ENCODE measurements around the gene SNCB. TPM values are rescaled to one million over a fixed set of nuclear protein-coding genes. Genes with fewer than 3 reads are reported as not detected.

The SNCB gene
- total and polyA plus RNA-seq, 2 of the 4 experiments (the other 2 are of a cell fraction): 0.41 TPM; not detected in 1

DNA sequence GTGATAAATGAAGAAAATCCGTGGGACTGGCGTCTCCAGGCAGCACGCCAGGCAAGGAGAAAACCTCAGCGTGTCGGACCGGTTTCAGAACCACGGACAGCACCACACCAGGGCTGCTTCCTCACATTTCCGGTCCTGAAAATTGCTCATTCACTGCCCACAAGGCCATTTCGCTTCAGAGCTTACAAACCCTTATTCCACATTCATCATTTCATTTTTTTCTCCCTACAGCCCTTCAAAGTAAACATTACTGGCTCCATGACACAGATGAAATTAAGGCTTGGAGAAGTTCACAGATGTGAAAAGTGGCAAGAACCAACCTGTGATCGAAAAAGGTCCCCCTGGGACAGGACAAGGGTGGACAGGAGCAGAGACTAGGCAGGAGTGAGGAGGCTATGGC, 18.9 kb downstream of the SNCB start:
- Histone ChIP-seq H2BK15ac (ENCODE audit: low read depth, low read length) (no peak overlapping the region), H3K23ac (ENCODE audit: low read depth, low read length) (no peak overlapping the region), H3K9ac (ENCODE audit: low read depth, low read length) (no peak overlapping the region), H2BK20ac (ENCODE audit: low read depth, low read length) (no peak overlapping the region), H3K27ac (ENCODE audit: insufficient read depth, low read length) (no peak overlapping the region), H4K20me1 (ENCODE audit: insufficient read depth, low read length) (peaks cover 19% of the 10 kb centered on the region), H3K18ac (ENCODE audit: low read depth, low read length) (no peak overlapping the region), H3K4me3 (ENCODE audit: insufficient read depth, low read depth, low read length) (no peak overlapping the region), H3K4ac (ENCODE audit: low read depth, low read length) (no peak overlapping the region), H3K9me1 (ENCODE audit: insufficient read depth, low read length) (peaks cover 38% of the 10 kb centered on the region), H2BK120ac (ENCODE audit: low read depth, low read length) (no peak overlapping the region), H2BK5ac (ENCODE audit: low read depth, low read length, poor library complexity, severe bottlenecking) (no peak overlapping the region), H3K27me3 (ENCODE audit: control insufficient read depth, insufficient read depth, low read length) (no peaks in the 10 kb centered on the region), H2AFZ (replicated peaks; ENCODE audit: low read length, poor library complexity) (no peak overlapping the region), H2AK5ac (ENCODE audit: low read depth, low read length) (no peak overlapping the region), H3K56ac (ENCODE audit: extremely low read depth, insufficient read depth, low read length) (no peak overlapping the region), H4K91ac (ENCODE audit: insufficient read depth, low read depth, low read length) (no peak overlapping the region), H4K5ac (ENCODE audit: low read depth, low read length) (no peak overlapping the region), H3K4me1 (ENCODE audit: control insufficient read depth, insufficient read depth, low read length) (peaks cover 25% of the 10 kb centered on the region), H4K8ac (ENCODE audit: low read depth in 2 of 2, low read length in 2 of 2) (no peak overlapping the region), H3K14ac (replicated peaks; ENCODE audit: low read depth, low read length) (no peak overlapping the region), H3K4me2 (ENCODE audit: low read depth, low read length) (no peak overlapping the region), H3K9me3 (ENCODE audit: control insufficient read depth, insufficient read depth, low read length) (no peaks in the 10 kb centered on the region), H2AK9ac (replicated peaks; ENCODE audit: low read depth, low read length, poor library complexity) (no peak overlapping the region), H3K79me1 (ENCODE audit: low read depth in 1 of 2, low read length in 2 of 2) (peaks cover 4 to 31% of the 10 kb centered on the region in 2 experiments; a peak in 3 of 4 replicates), H3K36me3 (ENCODE audit: control insufficient read depth, insufficient read depth, low read length) (no peaks in the 10 kb centered on the region)
- POLR2A ChIA-PET (ENCODE audit: unreplicated experiment): no interaction called here
- intact Hi-C loops (cut with micrococcal nuclease) (no loop called here), dilution Hi-C loops (cut with HindIII; ENCODE audit: low sequenced_read_pairs, unreplicated experiment) (no loop called here), in situ Hi-C loops (cut with MboI; ENCODE audit: low sequenced_read_pairs) (no loop called here)
- no peak for ATAC-seq (ENCODE audit: low read depth)
- TF ChIP-seq BHLHE40 (IDR thresholded peaks at IDR 0.05; ENCODE audit: low read depth, low read length) (no peak), NFE2L2 (IDR thresholded peaks at IDR 0.05; ENCODE audit: low read depth, low read length) (peak; percentile 59; the same call in 1 of the 2 replicates), MAZ (IDR thresholded peaks at IDR 0.05; ENCODE audit: borderline replicate concordance, low read depth, low read length) (peak; percentile 37; the same call in 1 of the 2 replicates), MAFK (IDR thresholded peaks at IDR 0.05; ENCODE audit: low read depth, low read length) (no peak), RCOR1 (IDR thresholded peaks at IDR 0.05; ENCODE audit: insufficient replicate concordance, low read length) (peak; percentile 89), MXI1 (IDR thresholded peaks at IDR 0.05; ENCODE audit: borderline replicate concordance, low read depth, low read length) (peak; percentile 99), POLR2A (IDR thresholded peaks at IDR 0.05; ENCODE audit: low read depth, low read length) (no peak), RFX5 (IDR thresholded peaks at IDR 0.05; ENCODE audit: low read depth, low read length) (no peak), CHD1 (IDR thresholded peaks at IDR 0.05; ENCODE audit: low read depth, low read length) (no peak)
- TF ChIP-seq, protein P1, sequence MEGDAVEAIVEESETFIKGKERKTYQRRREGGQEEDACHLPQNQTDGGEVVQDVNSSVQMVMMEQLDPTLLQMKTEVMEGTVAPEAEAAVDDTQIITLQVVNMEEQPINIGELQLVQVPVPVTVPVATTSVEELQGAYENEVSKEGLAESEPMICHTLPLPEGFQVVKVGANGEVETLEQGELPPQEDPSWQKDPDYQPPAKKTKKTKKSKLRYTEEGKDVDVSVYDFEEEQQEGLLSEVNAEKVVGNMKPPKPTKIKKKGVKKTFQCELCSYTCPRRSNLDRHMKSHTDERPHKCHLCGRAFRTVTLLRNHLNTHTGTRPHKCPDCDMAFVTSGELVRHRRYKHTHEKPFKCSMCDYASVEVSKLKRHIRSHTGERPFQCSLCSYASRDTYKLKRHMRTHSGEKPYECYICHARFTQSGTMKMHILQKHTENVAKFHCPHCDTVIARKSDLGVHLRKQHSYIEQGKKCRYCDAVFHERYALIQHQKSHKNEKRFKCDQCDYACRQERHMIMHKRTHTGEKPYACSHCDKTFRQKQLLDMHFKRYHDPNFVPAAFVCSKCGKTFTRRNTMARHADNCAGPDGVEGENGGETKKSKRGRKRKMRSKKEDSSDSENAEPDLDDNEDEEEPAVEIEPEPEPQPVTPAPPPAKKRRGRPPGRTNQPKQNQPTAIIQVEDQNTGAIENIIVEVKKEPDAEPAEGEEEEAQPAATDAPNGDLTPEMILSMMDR (conservative IDR thresholded peaks at IDR 0.05; ENCODE audit: low read depth, low read length): no peak
- peak; percentile 91 for DNase-seq
- BruUV-seq (replicated peaks): no TSS peak
- 2% methylated on average over 7 of the region's 10 CpGs; no CpG with 5 or more reads in 1 of the 2 experiments for WGBS, 2 experiments (ENCODE audit: extremely low coverage in 2 of 2, insufficient read length in 1 of 2)
- CTCF ChIA-PET: no interaction called here

Measured in IMR-90 (cell line).